Suprapubic skin (tissue), 3 donors: Measurements from ENCODE around the gene CYP2A7.
"Not testable (repeated sequence)": the region's sequence is repeated elsewhere in the genome, so short reads cannot be mapped to it uniquely, and the experiment has no call there.

Experiments used
- EP300 ChIP-seq: sonication (generic); formaldehyde crosslinking; IDR thresholded peaks from one replicate; pipeline ENCODE4 v1.6.1; 2017; ENCODE audit warnings: antibody characterized with exemption
- POLR2A ChIP-seq, 2 donors: fragments of 450-650 bp; IDR thresholded peaks; one replicate each; pipeline ENCODE4 v1.6.1; 2017; ENCODE audit warnings: antibody characterized with exemption in 2 of 2, mild to moderate bottlenecking in 2 of 2, moderate library complexity in 2 of 2
- TF ChIP-seq, protein P1 (sequence below), 2 donors: fragments of 200-600 bp in 1 of 2; fragments of 450-650 bp in 1 of 2; sonication (generic) in 1 of 2; IDR thresholded peaks; one replicate each; pipeline ENCODE4 v1.5.1; 2016 to 2019; ENCODE audit warnings: antibody characterized with exemption in 2 of 2, mild to moderate bottlenecking in 1 of 2, moderate library complexity in 1 of 2

DNA sequence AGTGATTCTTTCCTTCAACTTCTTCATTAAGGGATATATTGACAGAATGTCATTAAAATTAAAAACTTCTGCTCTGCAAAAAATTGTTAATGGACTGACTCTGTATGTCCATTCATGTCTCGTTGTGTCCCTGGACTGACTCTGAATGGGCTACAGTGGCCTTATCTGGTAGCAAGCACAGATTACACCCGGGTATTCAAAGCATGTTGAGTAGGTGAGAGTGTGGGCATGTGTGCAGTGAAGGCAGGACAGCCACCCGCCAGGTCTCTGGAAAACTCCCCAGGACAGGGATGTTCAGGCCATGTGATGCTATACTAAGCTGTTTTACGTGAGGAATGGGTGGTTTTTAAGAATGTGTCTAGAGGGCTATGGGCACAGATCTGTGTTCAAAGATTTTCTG lies 7.2 kb downstream of the CYP2A7 start:
- TF ChIP-seq, protein P1, sequence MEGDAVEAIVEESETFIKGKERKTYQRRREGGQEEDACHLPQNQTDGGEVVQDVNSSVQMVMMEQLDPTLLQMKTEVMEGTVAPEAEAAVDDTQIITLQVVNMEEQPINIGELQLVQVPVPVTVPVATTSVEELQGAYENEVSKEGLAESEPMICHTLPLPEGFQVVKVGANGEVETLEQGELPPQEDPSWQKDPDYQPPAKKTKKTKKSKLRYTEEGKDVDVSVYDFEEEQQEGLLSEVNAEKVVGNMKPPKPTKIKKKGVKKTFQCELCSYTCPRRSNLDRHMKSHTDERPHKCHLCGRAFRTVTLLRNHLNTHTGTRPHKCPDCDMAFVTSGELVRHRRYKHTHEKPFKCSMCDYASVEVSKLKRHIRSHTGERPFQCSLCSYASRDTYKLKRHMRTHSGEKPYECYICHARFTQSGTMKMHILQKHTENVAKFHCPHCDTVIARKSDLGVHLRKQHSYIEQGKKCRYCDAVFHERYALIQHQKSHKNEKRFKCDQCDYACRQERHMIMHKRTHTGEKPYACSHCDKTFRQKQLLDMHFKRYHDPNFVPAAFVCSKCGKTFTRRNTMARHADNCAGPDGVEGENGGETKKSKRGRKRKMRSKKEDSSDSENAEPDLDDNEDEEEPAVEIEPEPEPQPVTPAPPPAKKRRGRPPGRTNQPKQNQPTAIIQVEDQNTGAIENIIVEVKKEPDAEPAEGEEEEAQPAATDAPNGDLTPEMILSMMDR (IDR thresholded peaks at IDR 0.05) = not testable (repeated sequence)
- not testable (repeated sequence) for TF ChIP-seq POLR2A (IDR thresholded peaks at IDR 0.05); EP300
